ENCODE results near the gene ANGPTL1.

ANGPTL1 gene

GRCh38 chr1:178847396-178847849, 23.5 kb downstream of the ANGPTL1 start:
- H3K36me3 Mint-ChIP-seq (ENCODE audit: low read depth) = no peaks in the 10 kb centered on the region
- H3K27ac Mint-ChIP-seq = no peak overlapping the region
- TF ChIP-seq CTCF (IDR thresholded peaks at IDR 0.05) = no peak
- H3K4me3 Mint-ChIP-seq = no peak overlapping the region
- H3K9me3 Mint-ChIP-seq = no peaks in the 10 kb centered on the region
- DNase-seq = no peak
- H3K4me1 Mint-ChIP-seq = no peaks in the 10 kb centered on the region
- no peaks in the 10 kb centered on the region for H3K27me3 Mint-ChIP-seq (ENCODE audit: low read depth, poor library complexity)

DNA sequence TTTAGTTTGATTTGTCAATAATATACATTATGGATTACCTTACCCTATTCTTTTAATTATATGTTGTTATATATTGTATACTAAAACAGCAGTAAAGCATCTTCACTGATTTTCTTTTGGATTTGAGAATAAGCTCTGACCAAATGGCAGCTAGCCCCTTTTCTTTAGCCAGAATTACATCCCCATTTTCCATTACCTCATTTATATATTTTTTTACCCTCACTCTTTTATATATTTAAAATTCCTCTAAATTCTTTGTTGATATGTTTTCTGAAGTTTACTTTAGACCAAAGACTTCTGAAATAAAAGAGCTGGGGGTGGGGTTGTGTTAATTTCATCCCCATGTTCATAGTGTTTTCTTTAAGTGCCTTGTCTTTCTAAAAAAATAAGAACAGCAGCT, 24.6 kb downstream of the ANGPTL1 start:
- DNase-seq = no peak
- H3K9me3 Mint-ChIP-seq = no peaks in the 10 kb centered on the region
- H3K4me3 Mint-ChIP-seq = no peak overlapping the region
- H3K27ac Mint-ChIP-seq = no peak overlapping the region
- TF ChIP-seq CTCF (IDR thresholded peaks at IDR 0.05) = no peak
- H3K4me1 Mint-ChIP-seq = no peaks in the 10 kb centered on the region
- H3K27me3 Mint-ChIP-seq (ENCODE audit: low read depth, poor library complexity) = no peaks in the 10 kb centered on the region
- no peaks in the 10 kb centered on the region for H3K36me3 Mint-ChIP-seq (ENCODE audit: low read depth)

GRCh38 chr1:178844436-178844835, 26.4 kb downstream of the ANGPTL1 start:
- Mint-ChIP-seq H3K27ac (no peak overlapping the region), H3K4me3 (no peak overlapping the region), H3K27me3 (ENCODE audit: low read depth, poor library complexity) (no peaks in the 10 kb centered on the region), H3K36me3 (ENCODE audit: low read depth) (peaks cover 15% of the 10 kb centered on the region), H3K4me1 (no peaks in the 10 kb centered on the region), H3K9me3 (peaks cover 13% of the 10 kb centered on the region)
- DNase-seq = no peak
- TF ChIP-seq CTCF (IDR thresholded peaks at IDR 0.05) = no peak

- no peaks in the 10 kb centered on the region for H3K4me1 Mint-ChIP-seq
- TF ChIP-seq CTCF (IDR thresholded peaks at IDR 0.05) = no peak
- H3K27me3 Mint-ChIP-seq (ENCODE audit: low read depth, poor library complexity) = no peaks in the 10 kb centered on the region
- no peak for DNase-seq
- no peak overlapping the region for H3K4me3 Mint-ChIP-seq
- H3K9me3 Mint-ChIP-seq = peaks cover 39% of the 10 kb centered on the region
- no peak overlapping the region for H3K27ac Mint-ChIP-seq
- peaks cover 71% of the 10 kb centered on the region for H3K36me3 Mint-ChIP-seq (ENCODE audit: low read depth)
Measured at GRCh38 chr1:178825167-178825566, 45.7 kb downstream of the ANGPTL1 start.

- no peak for TF ChIP-seq CTCF (IDR thresholded peaks at IDR 0.05)
- H3K9me3 Mint-ChIP-seq = peaks cover 11% of the 10 kb centered on the region
- H3K27ac Mint-ChIP-seq = peak overlapping the region; percentile 68
- peaks cover 7% of the 10 kb centered on the region for H3K4me1 Mint-ChIP-seq
- H3K27me3 Mint-ChIP-seq (ENCODE audit: low read depth, poor library complexity) = no peaks in the 10 kb centered on the region
- no peak overlapping the region for H3K4me3 Mint-ChIP-seq
- DNase-seq = no peak
- H3K36me3 Mint-ChIP-seq (ENCODE audit: low read depth) = peaks cover 44% of the 10 kb centered on the region
Measured at GRCh38 chr1:178821134-178821866, 49.6 kb downstream of the ANGPTL1 start.

GRCh38 chr1:178819123-178819522, 51.8 kb downstream of the ANGPTL1 start:
- H3K36me3 Mint-ChIP-seq (ENCODE audit: low read depth) = peaks cover 44% of the 10 kb centered on the region
- H3K27ac Mint-ChIP-seq = no peak overlapping the region
- peaks cover 3% of the 10 kb centered on the region for H3K9me3 Mint-ChIP-seq
- H3K4me3 Mint-ChIP-seq = no peak overlapping the region
- DNase-seq = no peak
- H3K27me3 Mint-ChIP-seq (ENCODE audit: low read depth, poor library complexity) = no peaks in the 10 kb centered on the region
- TF ChIP-seq CTCF (IDR thresholded peaks at IDR 0.05) = no peak
- peaks cover 7% of the 10 kb centered on the region for H3K4me1 Mint-ChIP-seq
